ENCODE measurements around the gene CDH11.

DNA sequence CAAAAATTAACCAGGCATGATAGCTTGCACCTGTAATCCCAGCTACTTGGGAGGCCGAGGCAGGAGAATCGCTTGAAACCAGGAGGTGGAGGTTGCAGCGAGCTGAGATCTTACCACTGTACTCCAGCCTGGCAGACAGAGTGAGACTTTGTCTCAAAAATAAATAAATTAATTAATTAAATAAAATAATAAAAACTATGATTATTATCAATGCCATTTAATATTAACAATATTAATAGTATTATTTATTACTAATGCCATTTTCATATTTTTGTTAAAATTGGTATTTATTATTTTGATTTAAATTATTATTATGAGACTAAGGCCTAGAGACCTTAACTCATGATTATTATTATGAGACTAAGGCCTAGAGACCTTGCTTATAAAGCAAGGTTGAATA, 121.2 kb downstream of the CDH11 start:
- TF ChIP-seq, protein P1, sequence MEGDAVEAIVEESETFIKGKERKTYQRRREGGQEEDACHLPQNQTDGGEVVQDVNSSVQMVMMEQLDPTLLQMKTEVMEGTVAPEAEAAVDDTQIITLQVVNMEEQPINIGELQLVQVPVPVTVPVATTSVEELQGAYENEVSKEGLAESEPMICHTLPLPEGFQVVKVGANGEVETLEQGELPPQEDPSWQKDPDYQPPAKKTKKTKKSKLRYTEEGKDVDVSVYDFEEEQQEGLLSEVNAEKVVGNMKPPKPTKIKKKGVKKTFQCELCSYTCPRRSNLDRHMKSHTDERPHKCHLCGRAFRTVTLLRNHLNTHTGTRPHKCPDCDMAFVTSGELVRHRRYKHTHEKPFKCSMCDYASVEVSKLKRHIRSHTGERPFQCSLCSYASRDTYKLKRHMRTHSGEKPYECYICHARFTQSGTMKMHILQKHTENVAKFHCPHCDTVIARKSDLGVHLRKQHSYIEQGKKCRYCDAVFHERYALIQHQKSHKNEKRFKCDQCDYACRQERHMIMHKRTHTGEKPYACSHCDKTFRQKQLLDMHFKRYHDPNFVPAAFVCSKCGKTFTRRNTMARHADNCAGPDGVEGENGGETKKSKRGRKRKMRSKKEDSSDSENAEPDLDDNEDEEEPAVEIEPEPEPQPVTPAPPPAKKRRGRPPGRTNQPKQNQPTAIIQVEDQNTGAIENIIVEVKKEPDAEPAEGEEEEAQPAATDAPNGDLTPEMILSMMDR (IDR thresholded peaks at IDR 0.05; ENCODE audit: low read depth, low read length) = no peak
- no peak for TF ChIP-seq EZH2phosphoT487 (IDR thresholded peaks at IDR 0.05; ENCODE audit: low read depth)
